ENCODE results near the gene SOX11.
"Not testable (repeated sequence)": the region's sequence is repeated elsewhere in the genome, so short reads cannot be mapped to it uniquely, and the experiment has no call there.

The SOX11 gene

DNA sequence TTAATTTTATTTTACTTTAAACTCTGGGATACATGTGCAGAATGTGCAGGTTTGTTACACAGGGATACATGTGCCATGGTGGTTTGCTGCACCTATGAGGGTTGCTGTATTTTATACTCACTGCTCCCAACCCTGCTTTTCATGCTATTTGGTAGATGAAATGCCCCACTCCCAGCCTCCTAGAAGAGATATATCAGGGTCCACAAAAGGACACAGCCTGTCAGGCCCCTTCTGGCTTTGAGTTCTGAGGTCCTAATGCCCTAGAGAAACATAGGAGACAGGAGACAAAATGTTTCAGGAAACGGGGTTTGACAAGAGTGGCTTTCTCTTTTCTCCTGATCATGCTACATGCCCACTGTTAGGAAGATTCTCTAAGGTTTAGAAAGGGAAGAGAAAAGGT is 27.1 kb upstream of the SOX11 start:
- Histone ChIP-seq H3K9me3 (no peaks in the 10 kb centered on the region), H3K27ac (no peak overlapping the region), H3K4me3 (ENCODE audit: low read depth in 1 of 2, low read length in 1 of 2) (no peak overlapping the region), H3K27me3 (no peaks in the 10 kb centered on the region), H3K36me3 (no peaks in the 10 kb centered on the region), H3K4me1 (ENCODE audit: control insufficient read depth in 1 of 2, insufficient read depth in 1 of 2, low read depth in 1 of 2, low read length in 1 of 2) (no peaks in the 10 kb centered on the region)
- TF ChIP-seq, protein P1, sequence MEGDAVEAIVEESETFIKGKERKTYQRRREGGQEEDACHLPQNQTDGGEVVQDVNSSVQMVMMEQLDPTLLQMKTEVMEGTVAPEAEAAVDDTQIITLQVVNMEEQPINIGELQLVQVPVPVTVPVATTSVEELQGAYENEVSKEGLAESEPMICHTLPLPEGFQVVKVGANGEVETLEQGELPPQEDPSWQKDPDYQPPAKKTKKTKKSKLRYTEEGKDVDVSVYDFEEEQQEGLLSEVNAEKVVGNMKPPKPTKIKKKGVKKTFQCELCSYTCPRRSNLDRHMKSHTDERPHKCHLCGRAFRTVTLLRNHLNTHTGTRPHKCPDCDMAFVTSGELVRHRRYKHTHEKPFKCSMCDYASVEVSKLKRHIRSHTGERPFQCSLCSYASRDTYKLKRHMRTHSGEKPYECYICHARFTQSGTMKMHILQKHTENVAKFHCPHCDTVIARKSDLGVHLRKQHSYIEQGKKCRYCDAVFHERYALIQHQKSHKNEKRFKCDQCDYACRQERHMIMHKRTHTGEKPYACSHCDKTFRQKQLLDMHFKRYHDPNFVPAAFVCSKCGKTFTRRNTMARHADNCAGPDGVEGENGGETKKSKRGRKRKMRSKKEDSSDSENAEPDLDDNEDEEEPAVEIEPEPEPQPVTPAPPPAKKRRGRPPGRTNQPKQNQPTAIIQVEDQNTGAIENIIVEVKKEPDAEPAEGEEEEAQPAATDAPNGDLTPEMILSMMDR (IDR thresholded peaks at IDR 0.05): no peak

DNA sequence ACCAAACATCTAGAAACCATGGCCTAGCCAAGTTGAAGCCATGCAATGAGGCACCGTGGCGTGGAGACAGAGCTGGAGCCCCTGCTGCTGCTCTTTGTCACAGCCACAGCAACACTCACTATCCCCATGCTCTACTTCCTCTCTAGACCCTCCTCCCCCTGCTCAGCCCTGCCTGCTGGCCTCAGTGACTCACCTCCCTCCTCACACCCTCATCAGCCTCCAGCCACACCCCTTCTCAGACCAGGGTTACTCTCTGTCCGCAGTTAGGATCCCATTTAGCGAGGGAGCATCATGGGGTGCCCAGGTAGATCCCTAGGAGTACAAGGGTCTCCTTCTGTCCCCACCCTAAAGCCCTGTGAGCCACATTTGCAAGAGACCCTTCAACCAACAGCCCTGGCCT is 25.4 kb upstream of the SOX11 start:
- Histone ChIP-seq H3K27me3 (peaks cover under 1% of the 10 kb centered on the region), H3K27ac (no peak overlapping the region), H3K4me3 (ENCODE audit: low read depth in 1 of 2, low read length in 1 of 2) (no peak overlapping the region), H3K36me3 (no peaks in the 10 kb centered on the region), H3K4me1 (ENCODE audit: control insufficient read depth in 1 of 2, insufficient read depth in 1 of 2, low read depth in 1 of 2, low read length in 1 of 2) (no peaks in the 10 kb centered on the region), H3K9me3 (no peaks in the 10 kb centered on the region)
- TF ChIP-seq, protein P1 (IDR thresholded peaks at IDR 0.05): no peak

GRCh38 chr2:5667655-5668054 is 24.5 kb upstream of the SOX11 start:
- H3K9me3 ChIP-seq; H3K36me3 ChIP-seq; H3K27me3 ChIP-seq; H3K4me1 ChIP-seq (ENCODE audit: control insufficient read depth in 1 of 2, insufficient read depth in 1 of 2, low read depth in 1 of 2, low read length in 1 of 2); H3K27ac ChIP-seq; H3K4me3 ChIP-seq (ENCODE audit: low read depth in 1 of 2, low read length in 1 of 2): not testable (repeated sequence)

GRCh38 chr2:5668682-5669250 is 23.4 kb upstream of the SOX11 start:
- Histone ChIP-seq H3K27ac (no peak overlapping the region), H3K9me3 (no peaks in the 10 kb centered on the region), H3K4me3 (ENCODE audit: low read depth in 1 of 2, low read length in 1 of 2) (no peak overlapping the region), H3K4me1 (ENCODE audit: control insufficient read depth in 1 of 2, insufficient read depth in 1 of 2, low read depth in 1 of 2, low read length in 1 of 2) (no peaks in the 10 kb centered on the region), H3K27me3 (peaks cover 21% of the 10 kb centered on the region), H3K36me3 (no peaks in the 10 kb centered on the region)
- TF ChIP-seq, protein P1 (IDR thresholded peaks at IDR 0.05): no peak

- Histone ChIP-seq H3K4me3 (ENCODE audit: low read depth in 1 of 2, low read length in 1 of 2) (no peak overlapping the region), H3K9me3 (no peaks in the 10 kb centered on the region), H3K36me3 (no peaks in the 10 kb centered on the region), H3K27ac (no peak overlapping the region), H3K4me1 (ENCODE audit: control insufficient read depth in 1 of 2, insufficient read depth in 1 of 2, low read depth in 1 of 2, low read length in 1 of 2) (no peaks in the 10 kb centered on the region), H3K27me3 (peaks cover 37% of the 10 kb centered on the region)
- TF ChIP-seq, protein P1 (IDR thresholded peaks at IDR 0.05): no peak
Observed at GRCh38 chr2:5672749-5673144, 19.4 kb upstream of the SOX11 start.

GRCh38 chr2:5673145-5674025 is 18.8 kb upstream of the SOX11 start:
- no peaks in the 10 kb centered on the region for H3K4me1 ChIP-seq (ENCODE audit: control insufficient read depth in 1 of 2, insufficient read depth in 1 of 2, low read depth in 1 of 2, low read length in 1 of 2)
- H3K36me3 ChIP-seq: no peaks in the 10 kb centered on the region
- peaks cover 37% of the 10 kb centered on the region for H3K27me3 ChIP-seq
- no peak overlapping the region for H3K27ac ChIP-seq
- H3K9me3 ChIP-seq: no peaks in the 10 kb centered on the region
- TF ChIP-seq, protein P1 (IDR thresholded peaks at IDR 0.05): no peak
- H3K4me3 ChIP-seq (ENCODE audit: low read depth in 1 of 2, low read length in 1 of 2): no peak overlapping the region

Data from neutrophil (primary cell).